ENCODE data around the gene TSPAN33. TPM values are rescaled to one million over a fixed set of nuclear protein-coding genes. Genes with fewer than 3 reads are reported as not detected.

TSPAN33 gene
- total and polyA plus RNA-seq, 10 of the 15 experiments (the other 5 are each of a cell fraction or from before 2014, with no cell fraction given): 12.0 to 123 (median 86.3) TPM

DNA sequence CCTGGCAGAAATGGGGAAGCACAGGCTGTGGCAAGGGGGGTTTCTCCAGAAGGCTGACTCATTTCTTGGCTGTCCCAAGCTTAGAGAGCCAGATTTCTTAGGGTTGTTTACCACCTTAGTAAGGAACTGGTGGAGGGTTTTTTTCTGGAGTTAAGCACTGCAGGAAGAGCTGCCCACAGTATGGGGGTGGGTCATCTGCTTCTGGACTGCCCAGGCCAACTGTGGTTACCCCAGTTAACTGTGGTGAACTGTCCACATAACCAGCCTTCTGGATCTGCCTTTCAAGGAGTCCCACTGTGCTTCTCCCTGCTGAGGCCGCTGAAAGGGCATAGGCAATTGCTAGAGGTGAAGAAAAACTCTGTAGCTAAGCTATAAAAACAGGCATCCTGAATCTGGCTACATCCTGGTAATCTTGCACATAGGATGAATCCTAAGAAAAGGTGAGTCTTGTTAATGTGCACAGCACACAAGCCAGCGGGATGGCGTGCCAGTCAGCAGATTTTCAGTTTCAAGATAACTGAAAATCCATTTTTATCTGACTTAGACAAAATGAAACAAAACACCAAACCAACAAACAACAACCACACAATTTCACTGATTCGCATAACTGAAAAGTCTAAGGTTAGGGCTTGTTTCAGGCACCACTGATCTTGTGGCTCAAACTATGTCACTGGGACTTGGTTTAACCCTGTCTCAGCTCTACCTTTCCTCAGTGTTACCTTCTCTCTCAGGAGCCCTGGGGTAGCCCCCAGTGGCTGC, 21.6 kb upstream of the TSPAN33 start (continued):
- TF ChIP-seq ATF7 (IDR thresholded peaks at IDR 0.05; ENCODE audit: low read depth) (peak; percentile 81), NR2C2 (IDR thresholded peaks at IDR 0.05; ENCODE audit: borderline replicate concordance, control insufficient read depth, insufficient read length, low read depth) (no peak), TCF3 (IDR thresholded peaks at IDR 0.05; ENCODE audit: borderline replicate concordance, insufficient read depth, low read depth, low read length) (0 out of 2 replicates have a peak, but pooled peaks have one; percentile 71), BCL3 (IDR thresholded peaks at IDR 0.05; ENCODE audit: borderline replicate concordance, insufficient read depth, low read depth, low read length, poor library complexity, severe bottlenecking) (peak; percentile 78), NR2F1 (conservative IDR thresholded peaks at IDR 0.05) (peak; percentile 96), RFX5 (IDR thresholded peaks at IDR 0.05; ENCODE audit: low read depth, low read length) (no peak), ZNF592 (IDR thresholded peaks at IDR 0.05) (no peak), RUNX3 (IDR thresholded peaks at IDR 0.05; ENCODE audit: low read length) (peak; percentile 94), MLLT1 (IDR thresholded peaks at IDR 0.05) (peak; percentile 81; the same call in 1 of the 2 replicates), SMAD5 (IDR thresholded peaks at IDR 0.05; ENCODE audit: low read depth) (no peak), HCFC1 (IDR thresholded peaks at IDR 0.05; ENCODE audit: low read length) (no peak), SUZ12 (IDR thresholded peaks at IDR 0.05; ENCODE audit: unreplicated experiment) (no peak), RCOR1 (conservative IDR thresholded peaks at IDR 0.05; ENCODE audit: low read depth, low read length) (peak; percentile 89; the same call in 1 of the 2 replicates), CREB1 (IDR thresholded peaks at IDR 0.05; ENCODE audit: low read depth) (peak; percentile 72), EP300 (IDR thresholded peaks at IDR 0.05; ENCODE audit: borderline replicate concordance in 1 of 2, control insufficient read depth in 1 of 2, low read depth in 2 of 2, low read length in 2 of 2) (peak; percentile 98), SMAD1 (IDR thresholded peaks at IDR 0.05; ENCODE audit: low read depth, partially characterized antibody) (peak; percentile 22), CBX3 (IDR thresholded peaks at IDR 0.05; ENCODE audit: borderline replicate concordance, low read depth) (no peak), MTA2 (IDR thresholded peaks at IDR 0.05; ENCODE audit: low read depth) (peak; percentile 91)
- TF ChIP-seq, protein P1, sequence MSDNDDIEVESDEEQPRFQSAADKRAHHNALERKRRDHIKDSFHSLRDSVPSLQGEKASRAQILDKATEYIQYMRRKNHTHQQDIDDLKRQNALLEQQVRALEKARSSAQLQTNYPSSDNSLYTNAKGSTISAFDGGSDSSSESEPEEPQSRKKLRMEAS (IDR thresholded peaks at IDR 0.05; ENCODE audit: low read depth, low read length): peak; percentile 49; the same call in 1 of the 2 replicates
- TF ChIP-seq, protein P2, sequence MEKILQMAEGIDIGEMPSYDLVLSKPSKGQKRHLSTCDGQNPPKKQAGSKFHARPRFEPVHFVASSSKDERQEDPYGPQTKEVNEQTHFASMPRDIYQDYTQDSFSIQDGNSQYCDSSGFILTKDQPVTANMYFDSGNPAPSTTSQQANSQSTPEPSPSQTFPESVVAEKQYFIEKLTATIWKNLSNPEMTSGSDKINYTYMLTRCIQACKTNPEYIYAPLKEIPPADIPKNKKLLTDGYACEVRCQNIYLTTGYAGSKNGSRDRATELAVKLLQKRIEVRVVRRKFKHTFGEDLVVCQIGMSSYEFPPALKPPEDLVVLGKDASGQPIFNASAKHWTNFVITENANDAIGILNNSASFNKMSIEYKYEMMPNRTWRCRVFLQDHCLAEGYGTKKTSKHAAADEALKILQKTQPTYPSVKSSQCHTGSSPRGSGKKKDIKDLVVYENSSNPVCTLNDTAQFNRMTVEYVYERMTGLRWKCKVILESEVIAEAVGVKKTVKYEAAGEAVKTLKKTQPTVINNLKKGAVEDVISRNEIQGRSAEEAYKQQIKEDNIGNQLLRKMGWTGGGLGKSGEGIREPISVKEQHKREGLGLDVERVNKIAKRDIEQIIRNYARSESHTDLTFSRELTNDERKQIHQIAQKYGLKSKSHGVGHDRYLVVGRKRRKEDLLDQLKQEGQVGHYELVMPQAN (conservative IDR thresholded peaks at IDR 0.05): no peak

Measured in GM12878 (cell line).